ENCODE results near the gene PPP2R2B. TPM values are rescaled to one million over a fixed set of nuclear protein-coding genes. Genes with fewer than 3 reads are reported as not detected.

PPP2R2B gene
- polyA plus RNA-seq, 1 experiment, result 0.58 TPM

GRCh38 chr5:146628950-146629349, 249.6 kb downstream of the PPP2R2B start:
- POLR2A ChIA-PET, result no interaction called here
- CTCF ChIA-PET, result no interaction called here
- Histone ChIP-seq H3K27me3 (ENCODE audit: control insufficient read depth, insufficient read depth, low read length) (no peaks in the 10 kb centered on the region), H3K36me3 (ENCODE audit: control insufficient read depth, insufficient read depth, low read length) (no peaks in the 10 kb centered on the region), H3K4me3 (ENCODE audit: low read depth, low read length) (no peak overlapping the region)
- no peak for DNase-seq (ENCODE audit: low read depth)
- no peak for TF ChIP-seq CTCF (IDR thresholded peaks at IDR 0.05; ENCODE audit: insufficient read depth, low read depth, low read length)

GRCh38 chr5:146626936-146627335, 251.6 kb downstream of the PPP2R2B start:
- H3K36me3 ChIP-seq (ENCODE audit: control insufficient read depth, insufficient read depth, low read length), result no peaks in the 10 kb centered on the region
- H3K27me3 ChIP-seq (ENCODE audit: control insufficient read depth, insufficient read depth, low read length), result no peaks in the 10 kb centered on the region
- ChIA-PET POLR2A (no interaction called here), CTCF (interaction anchor here (1.0 kb wide), 1 partner anchor 339 kb away, joined by 3 read pairs; no protein-coding TSS in a partner anchor)
- no peak overlapping the region for H3K4me3 ChIP-seq (ENCODE audit: low read depth, low read length)
- no peak for DNase-seq (ENCODE audit: low read depth)
- no peak for TF ChIP-seq CTCF (IDR thresholded peaks at IDR 0.05; ENCODE audit: insufficient read depth, low read depth, low read length)

- POLR2A ChIA-PET, result no interaction called here
- CTCF ChIA-PET, result interaction anchor here (1.2 to 2.4 kb wide), 2 partner anchors 81 to 341 kb away, joined by 3 to 13 read pairs; no protein-coding TSS in a partner anchor
- TF ChIP-seq CTCF (IDR thresholded peaks at IDR 0.05; ENCODE audit: insufficient read depth, low read depth, low read length), result no peak
- no peaks in the 10 kb centered on the region for H3K27me3 ChIP-seq (ENCODE audit: control insufficient read depth, insufficient read depth, low read length)
- no peaks in the 10 kb centered on the region for H3K36me3 ChIP-seq (ENCODE audit: control insufficient read depth, insufficient read depth, low read length)
- no peak overlapping the region for H3K4me3 ChIP-seq (ENCODE audit: low read depth, low read length)
- DNase-seq (ENCODE audit: low read depth), result no peak
These were observed 254.4 kb downstream of the PPP2R2B start for GRCh38 chr5:146624179-146624578.

GRCh38 chr5:146623666-146624065, 254.9 kb downstream of the PPP2R2B start:
- Histone ChIP-seq H3K27me3 (ENCODE audit: control insufficient read depth, insufficient read depth, low read length) (no peaks in the 10 kb centered on the region), H3K4me3 (ENCODE audit: low read depth, low read length) (no peak overlapping the region), H3K36me3 (ENCODE audit: control insufficient read depth, insufficient read depth, low read length) (no peaks in the 10 kb centered on the region)
- no peak for TF ChIP-seq CTCF (IDR thresholded peaks at IDR 0.05; ENCODE audit: insufficient read depth, low read depth, low read length)
- POLR2A ChIA-PET, result no interaction called here
- DNase-seq (ENCODE audit: low read depth), result no peak
- CTCF ChIA-PET, result interaction anchor here (1.2 to 2.4 kb wide), 2 partner anchors 81 to 342 kb away, joined by 3 to 13 read pairs; no protein-coding TSS in a partner anchor

GRCh38 chr5:146623009-146623408, 255.5 kb downstream of the PPP2R2B start:
- no peak overlapping the region for H3K4me3 ChIP-seq (ENCODE audit: low read depth, low read length)
- CTCF ChIA-PET, result interaction anchor here (0.9 to 2.4 kb wide), 8 partner anchors 17 to 343 kb away, joined by 3 to 13 read pairs (median 3); no protein-coding TSS in a partner anchor
- POLR2A ChIA-PET, result interaction anchor here (0.5 kb wide), 1 partner anchor 1141 kb away, joined by 6 read pairs; no protein-coding TSS in a partner anchor
- no peak for DNase-seq (ENCODE audit: low read depth)
- no peaks in the 10 kb centered on the region for H3K27me3 ChIP-seq (ENCODE audit: control insufficient read depth, insufficient read depth, low read length)
- TF ChIP-seq CTCF (IDR thresholded peaks at IDR 0.05; ENCODE audit: insufficient read depth, low read depth, low read length), result no peak
- no peaks in the 10 kb centered on the region for H3K36me3 ChIP-seq (ENCODE audit: control insufficient read depth, insufficient read depth, low read length)
